Body of pancreas (tissue), 4 donors: ENCODE results near the gene GDF7.

Experiments
- POLR2A ChIP-seq, 3 donors: fragments of 450-650 bp; IDR thresholded peaks; one replicate each; pipeline ENCODE4 v1.6.1; 2016; ENCODE audit warnings: antibody characterized with exemption in 3 of 3, mild to moderate bottlenecking in 2 of 3
- TF ChIP-seq, protein P1 (sequence below), 7 experiments: fragments of 450-650 bp in 4 of 7; fragments of 200-600 bp in 3 of 7; sonication (generic) in 3 of 7; IDR thresholded peaks; one replicate each; pipeline ENCODE4 v1.5.1; 2016 to 2019; ENCODE audit warnings: antibody characterized with exemption in 7 of 7

DNA sequence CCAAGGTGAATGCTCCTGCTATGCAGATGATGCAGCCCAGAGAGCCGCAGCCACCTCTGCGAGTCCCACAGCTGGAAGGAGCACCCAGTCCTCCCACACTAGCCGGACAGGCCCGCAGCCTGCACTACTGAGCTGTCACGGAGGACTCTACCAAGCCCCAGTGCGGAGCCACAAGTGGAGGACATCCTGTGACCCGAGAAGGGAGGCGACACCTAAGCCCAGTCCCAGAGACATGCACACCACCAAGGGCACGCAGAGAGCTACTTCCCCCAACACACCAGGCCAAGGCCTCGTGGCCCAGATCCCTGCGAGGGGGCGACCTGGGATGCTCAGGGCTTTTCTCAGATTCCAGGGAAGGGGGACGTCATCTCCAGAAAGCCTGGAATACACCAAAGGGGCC lies 28.9 kb upstream of the GDF7 start:
- TF ChIP-seq, protein P1, sequence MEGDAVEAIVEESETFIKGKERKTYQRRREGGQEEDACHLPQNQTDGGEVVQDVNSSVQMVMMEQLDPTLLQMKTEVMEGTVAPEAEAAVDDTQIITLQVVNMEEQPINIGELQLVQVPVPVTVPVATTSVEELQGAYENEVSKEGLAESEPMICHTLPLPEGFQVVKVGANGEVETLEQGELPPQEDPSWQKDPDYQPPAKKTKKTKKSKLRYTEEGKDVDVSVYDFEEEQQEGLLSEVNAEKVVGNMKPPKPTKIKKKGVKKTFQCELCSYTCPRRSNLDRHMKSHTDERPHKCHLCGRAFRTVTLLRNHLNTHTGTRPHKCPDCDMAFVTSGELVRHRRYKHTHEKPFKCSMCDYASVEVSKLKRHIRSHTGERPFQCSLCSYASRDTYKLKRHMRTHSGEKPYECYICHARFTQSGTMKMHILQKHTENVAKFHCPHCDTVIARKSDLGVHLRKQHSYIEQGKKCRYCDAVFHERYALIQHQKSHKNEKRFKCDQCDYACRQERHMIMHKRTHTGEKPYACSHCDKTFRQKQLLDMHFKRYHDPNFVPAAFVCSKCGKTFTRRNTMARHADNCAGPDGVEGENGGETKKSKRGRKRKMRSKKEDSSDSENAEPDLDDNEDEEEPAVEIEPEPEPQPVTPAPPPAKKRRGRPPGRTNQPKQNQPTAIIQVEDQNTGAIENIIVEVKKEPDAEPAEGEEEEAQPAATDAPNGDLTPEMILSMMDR (IDR thresholded peaks at IDR 0.05), result no peak
- no peak for TF ChIP-seq POLR2A (IDR thresholded peaks at IDR 0.05)
